Measurements from ENCODE around the gene SHOC2.
A peak's percentile ranks its signal among the peaks of the same experiment; 100 is the strongest.
"Not testable (repeated sequence)": the region's sequence is repeated elsewhere in the genome, so short reads cannot be mapped to it uniquely, and the experiment has no call there.

SHOC2 gene

GRCh38 chr10:110901954-110902819, 17.2 kb upstream of the SHOC2 start:
- FAIRE-seq: no peak

- no peak for FAIRE-seq
Measured at GRCh38 chr10:110903280-110904278, 15.8 kb upstream of the SHOC2 start.

- no peak for FAIRE-seq
Measured at GRCh38 chr10:110910138-110910537, 9.3 kb upstream of the SHOC2 start.

GRCh38 chr10:110912374-110912773, 7.0 kb upstream of the SHOC2 start:
- no peak for FAIRE-seq

GRCh38 chr10:110914431-110914830, 5.0 kb upstream of the SHOC2 start:
- no peak for FAIRE-seq

- FAIRE-seq: no peak
Measured at GRCh38 chr10:110915035-110915434, 4.4 kb upstream of the SHOC2 start.

- FAIRE-seq: not testable (repeated sequence)
Measured at GRCh38 chr10:110915600-110915999, 3.8 kb upstream of the SHOC2 start.

- FAIRE-seq: no peak
Measured at GRCh38 chr10:110916554-110917346, 2.7 kb upstream of the SHOC2 start.

- FAIRE-seq: peak; percentile 98
Measured at GRCh38 chr10:110918269-110918642, 1.1 kb upstream of the SHOC2 start.

GRCh38 chr10:110918643-110919348, 608 bp upstream of the SHOC2 start, which contains the start of gene BBIP1:
Gene BBIP1 (minus strand): TSS chr10:110919180. CDS start chr10:110918157, 1,023 bp downstream.
- FAIRE-seq: peak; percentile 100

- no peak for FAIRE-seq
Measured at GRCh38 chr10:110919971-110920881, 822 bp downstream of the SHOC2 start.

GRCh38 chr10:110923856-110924493, 4.6 kb downstream of the SHOC2 start:
- FAIRE-seq: peak; percentile 9

- FAIRE-seq: no peak
Measured at GRCh38 chr10:110927461-110927860, 8.1 kb downstream of the SHOC2 start.

- FAIRE-seq: no peak
Measured at GRCh38 chr10:110931769-110932381, 12.5 kb downstream of the SHOC2 start.

GRCh38 chr10:110932505-110933180, 13.2 kb downstream of the SHOC2 start:
- FAIRE-seq: no peak

GRCh38 chr10:110936757-110937156, 17.4 kb downstream of the SHOC2 start:
- no peak for FAIRE-seq

GRCh38 chr10:110939419-110939818, 20.0 kb downstream of the SHOC2 start:
- no peak for FAIRE-seq

GRCh38 chr10:110944792-110945396, 25.5 kb downstream of the SHOC2 start:
- no peak for FAIRE-seq

GRCh38 chr10:110946496-110946895, 27.1 kb downstream of the SHOC2 start:
- FAIRE-seq: no peak

Measured in A204.1 (cell line).